ENCODE data around the gene LAPTM5.

LAPTM5 gene

DNA sequence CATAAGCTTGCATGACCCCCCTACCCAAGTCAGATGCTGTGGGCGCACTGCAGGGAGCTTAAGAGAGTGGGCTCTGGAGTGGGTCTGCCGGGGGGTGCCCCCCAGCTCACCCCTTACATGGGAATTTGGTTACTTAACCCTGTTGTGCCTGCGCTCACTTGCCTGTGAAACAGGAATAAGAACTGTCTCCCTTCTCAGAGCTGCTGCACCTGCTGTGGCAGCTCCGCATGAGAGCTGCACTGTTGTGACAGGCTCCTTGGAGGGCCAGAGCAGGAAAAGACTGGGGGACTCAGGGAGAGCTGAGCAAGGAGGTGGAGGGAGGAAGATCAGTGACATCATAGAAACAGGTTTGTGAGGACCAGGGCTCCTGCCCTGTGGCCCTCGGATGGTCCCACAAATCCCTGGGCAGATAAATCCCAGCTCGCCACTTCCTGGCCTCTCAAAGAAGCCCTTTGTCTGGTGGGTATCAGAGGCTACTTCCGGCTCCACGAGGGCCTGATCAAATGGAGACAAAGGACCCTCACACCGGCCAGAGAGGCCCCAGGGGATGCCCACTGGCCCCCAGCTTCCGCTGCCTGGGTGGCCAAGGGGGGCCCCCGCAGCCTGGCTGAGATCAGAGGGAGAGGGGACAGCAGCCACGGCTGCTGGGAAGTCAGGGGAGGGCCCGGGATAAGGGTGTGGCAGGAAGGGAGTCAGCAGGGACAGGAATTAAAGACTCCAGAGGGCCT lies 28.9 kb upstream of the LAPTM5 start:
- no peak for DNase-seq

DNA sequence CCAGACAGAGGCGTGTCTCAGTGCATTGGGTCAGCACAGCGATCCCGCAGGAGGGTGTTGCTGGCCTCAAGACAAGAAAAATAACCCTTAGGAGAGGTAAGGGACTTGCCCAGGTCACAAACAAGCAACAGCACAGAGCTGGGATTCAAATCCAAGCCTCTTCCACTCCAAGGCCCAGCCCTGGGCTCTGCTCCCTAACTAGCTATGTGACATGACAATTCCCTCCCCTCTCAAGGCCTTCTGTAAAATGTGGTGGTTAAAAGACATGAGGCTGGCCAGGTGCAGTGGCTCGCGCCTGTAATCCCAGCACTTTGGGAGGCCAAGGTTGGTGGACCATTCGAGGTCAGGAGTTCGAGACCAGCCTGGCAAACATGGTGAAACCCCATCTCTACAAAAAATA lies 28.1 kb upstream of the LAPTM5 start:
- no peak for DNase-seq

DNA sequence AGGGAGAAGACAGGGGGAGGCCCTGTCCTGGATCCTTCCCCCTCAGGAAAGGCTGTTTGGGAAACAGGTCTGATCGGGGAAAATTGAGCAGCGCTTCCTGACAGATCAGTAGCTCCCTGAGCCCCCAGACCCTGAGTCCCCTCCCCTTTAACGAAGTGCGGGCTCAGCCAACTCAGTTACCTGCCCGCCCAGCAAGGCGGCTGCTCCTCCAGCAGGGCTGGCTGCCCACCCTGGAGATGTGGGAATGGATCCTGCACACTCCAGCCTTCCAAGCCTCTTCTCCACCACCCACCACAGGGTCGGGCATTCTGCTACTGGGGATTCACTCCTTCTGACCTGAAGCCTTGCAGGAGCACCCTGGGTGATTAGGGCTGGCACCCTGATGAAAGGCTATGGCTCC lies 27.6 kb upstream of the LAPTM5 start:
- no peak for DNase-seq

DNA sequence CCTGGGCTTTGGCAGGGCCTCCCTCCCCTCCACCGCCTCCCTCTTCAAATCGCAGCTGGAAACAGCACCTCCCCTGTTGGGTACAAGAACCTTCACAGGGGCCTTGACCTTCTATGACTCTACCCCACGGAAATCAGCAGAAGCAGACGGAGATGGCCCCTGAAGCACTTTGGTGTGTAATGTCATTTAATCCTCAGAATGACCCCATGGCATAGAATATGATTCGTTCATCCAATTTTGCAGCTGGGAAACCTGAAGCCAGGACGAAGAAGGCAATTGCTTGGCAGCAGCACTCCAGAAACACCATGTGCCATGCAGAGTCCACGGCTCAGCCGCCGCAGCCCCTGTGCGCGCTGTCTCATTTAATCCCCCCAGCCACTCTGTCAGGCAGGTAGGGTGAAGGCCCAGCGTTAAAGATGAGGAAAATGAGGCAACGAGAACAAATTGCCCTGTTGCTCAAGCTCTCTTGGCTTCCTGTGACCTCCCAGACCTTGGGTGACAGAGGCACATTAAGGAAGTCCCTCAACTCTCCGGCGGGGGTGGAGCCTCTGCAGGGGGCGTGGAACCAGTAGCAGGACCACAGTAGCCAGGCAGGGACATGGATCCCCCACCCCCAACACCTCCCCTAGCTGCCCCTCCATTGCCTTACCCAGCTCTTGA lies 25.8 kb upstream of the LAPTM5 start:
- no peak for DNase-seq

DNA sequence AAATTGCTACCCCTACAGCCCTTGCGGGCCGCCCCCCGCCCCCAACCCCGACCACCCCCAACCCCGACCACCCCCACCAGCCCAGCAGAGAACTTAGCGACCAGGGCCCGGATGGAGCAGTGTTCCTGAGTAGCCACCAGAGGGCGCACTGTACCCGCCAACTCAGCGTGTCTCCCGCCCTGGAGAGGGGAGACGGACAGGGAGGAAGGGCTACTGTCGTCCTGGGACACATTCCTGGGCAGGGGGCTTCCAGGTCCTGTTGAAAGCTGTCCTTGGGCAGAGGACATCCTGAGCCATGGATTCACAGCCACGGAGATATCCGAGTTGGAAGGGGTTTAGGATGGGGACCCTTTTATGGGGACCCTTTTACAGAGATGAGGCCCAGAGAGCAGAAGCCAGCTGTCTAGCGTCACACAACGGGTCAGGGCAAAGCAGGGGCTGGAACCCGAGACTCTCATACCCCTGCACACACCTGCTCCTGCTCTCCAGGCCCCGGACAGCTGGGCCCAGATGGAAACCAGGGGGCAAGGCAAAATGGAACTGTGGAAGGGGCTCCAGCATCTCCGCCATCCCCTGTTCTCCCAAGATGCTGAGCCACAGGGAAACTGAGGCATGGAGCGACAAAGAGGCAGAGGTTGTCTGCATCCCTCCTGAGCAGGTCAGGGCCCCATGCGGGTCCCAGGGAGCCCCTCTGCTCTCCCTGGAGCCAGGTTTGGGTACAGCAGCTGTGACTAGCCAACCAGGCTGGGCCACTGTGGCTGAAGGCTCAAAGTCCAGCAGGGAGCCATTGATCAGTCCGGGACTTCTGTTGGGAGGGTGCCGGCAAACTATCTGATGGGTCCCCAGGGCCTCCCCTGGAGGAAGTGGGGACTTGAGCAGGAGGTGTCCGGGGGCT lies 25.0 kb upstream of the LAPTM5 start:
- peak; percentile 58 for DNase-seq

DNA sequence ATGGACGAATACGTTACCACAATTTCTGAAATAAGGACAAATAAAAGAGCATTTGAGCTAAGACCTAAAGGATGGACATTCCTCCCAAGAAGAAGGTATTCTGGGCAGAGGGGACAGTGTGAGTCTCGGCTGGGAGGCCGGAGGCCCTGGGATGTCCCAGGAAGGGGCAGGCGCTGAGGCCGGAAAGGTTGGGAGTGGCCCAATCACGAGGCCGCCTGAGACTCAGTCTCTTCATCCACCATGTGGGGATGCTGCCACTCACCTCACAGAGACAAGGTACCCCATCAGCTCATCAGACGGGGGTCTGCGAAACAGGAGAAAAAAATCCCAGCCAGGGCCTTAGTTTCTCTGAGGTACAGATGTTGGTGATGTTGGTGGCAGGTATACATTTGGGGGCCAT lies 24.3 kb upstream of the LAPTM5 start:
- no peak for DNase-seq

DNA sequence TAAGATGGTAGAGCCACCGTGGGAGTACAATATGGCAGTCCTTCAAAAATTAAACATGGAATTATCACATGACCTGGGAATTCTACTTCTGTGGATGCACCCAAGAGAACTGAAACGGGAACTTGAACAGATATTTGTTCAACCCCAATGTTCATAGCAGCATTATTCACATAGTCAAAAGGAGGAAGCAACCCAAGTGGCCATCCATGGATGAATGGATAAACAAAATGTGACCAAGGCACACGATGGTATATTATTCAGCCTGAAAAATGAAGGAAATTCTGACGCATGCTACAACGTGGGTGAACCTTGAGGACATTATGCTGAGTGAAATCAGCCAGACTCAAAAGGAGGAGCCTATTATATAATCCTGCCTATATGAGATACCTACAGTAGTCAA lies 22.8 kb upstream of the LAPTM5 start:
- DNase-seq, result no peak

DNA sequence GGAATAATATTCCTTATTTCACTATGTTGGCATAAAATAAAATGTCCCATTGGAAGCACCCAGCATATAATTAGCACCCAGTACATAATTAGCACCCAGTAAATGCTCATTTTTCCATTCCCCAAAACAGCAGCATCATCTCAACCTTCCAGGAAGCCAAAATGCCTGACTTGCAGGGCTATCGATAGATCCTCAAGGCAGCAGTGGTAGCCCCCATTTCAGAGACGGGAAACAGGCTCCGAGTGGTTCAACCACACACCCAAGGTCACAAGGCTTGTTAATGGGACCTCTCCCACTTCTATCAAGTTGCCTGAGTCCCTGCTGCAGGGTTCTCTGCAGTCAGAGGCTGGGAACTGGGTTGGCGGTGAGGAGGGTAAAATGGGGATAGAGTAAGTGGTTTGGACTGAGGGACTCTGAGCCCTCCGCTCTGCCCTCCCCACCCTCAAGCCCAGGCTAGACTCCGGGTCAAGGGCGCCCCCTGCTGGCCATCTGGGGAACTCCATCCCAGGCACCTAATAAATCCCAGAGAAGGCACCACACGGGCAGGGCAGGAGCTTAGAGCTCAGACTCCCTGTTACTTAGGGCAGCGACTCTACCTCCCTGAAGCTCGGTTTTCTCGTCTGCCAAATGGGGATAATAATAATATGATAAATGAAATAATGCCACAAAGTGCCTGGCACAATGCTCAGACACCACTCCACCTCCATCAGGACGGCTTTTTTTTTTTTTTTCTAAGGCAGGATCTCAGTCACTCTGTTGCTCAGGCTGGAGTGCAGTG lies 21.9 kb upstream of the LAPTM5 start:
- DNase-seq, result peak; percentile 82

DNA sequence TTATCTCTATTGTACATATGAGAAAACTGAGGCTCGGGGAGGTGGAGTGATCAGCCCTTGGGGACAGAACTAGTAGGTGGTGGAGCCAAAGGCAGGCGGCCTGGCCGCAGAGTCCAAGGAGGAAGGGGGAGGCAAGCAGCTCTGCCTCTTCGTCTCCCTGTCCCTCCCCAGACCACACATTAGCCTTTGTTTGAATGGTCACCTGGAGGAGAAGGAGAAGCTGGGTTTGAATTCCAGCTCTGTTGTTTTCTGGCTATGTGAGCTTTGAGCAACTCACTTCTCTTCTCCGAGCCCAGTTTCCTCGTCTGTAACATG lies 21.4 kb upstream of the LAPTM5 start:
- DNase-seq, result no peak

DNA sequence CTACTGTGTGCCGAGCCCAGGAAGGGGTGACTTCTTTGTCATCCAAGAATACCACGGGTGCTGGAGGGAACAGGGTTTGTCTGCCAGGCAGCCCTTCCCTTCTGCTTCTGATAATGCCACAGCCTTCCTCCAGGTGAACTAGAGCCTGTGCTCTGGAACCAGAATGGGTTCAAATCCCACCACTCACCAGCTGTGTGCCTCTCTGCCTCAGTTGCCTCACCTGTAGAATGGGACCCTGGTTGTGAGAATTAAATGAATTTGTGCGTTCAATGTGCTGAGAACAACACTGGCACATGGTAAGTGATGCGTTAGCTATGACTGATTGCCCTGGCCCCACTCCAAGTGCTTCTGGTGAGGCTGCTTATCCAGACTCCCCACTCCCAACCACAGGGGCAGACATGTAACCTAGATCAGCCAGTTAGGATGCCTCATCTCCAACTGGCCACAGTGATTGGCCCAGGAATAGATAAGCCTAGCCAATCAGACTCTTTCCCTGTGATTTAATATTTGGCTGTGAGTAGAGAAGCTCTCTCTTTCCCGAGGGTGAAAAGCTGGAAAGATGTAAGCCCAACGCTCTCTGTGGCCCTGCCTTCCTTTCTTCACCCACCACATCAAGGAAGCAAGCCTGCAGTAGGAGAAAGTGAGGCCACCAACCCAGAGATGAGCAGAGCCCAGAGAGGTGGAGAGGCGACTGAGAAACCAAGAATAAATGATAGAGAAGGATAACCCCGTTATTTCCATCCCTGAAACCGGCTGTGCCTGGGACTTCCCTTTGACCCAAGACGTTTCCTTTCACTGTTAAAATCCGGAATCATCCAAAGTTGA lies 20.8 kb upstream of the LAPTM5 start:
- DNase-seq, result no peak

DNA sequence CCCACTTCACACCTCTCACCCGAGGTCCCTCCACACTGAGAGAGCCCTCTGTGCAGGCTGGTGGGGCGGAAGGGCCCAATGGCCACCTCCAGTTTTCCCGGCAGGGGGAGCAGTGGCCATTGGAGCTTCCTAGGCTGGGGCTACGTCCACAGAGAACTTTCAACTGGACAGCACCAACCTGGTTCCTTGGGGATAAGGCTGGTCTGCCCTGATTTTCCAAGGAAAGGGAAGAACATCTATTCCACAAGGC lies 20.3 kb upstream of the LAPTM5 start:
- no peak for DNase-seq

DNA sequence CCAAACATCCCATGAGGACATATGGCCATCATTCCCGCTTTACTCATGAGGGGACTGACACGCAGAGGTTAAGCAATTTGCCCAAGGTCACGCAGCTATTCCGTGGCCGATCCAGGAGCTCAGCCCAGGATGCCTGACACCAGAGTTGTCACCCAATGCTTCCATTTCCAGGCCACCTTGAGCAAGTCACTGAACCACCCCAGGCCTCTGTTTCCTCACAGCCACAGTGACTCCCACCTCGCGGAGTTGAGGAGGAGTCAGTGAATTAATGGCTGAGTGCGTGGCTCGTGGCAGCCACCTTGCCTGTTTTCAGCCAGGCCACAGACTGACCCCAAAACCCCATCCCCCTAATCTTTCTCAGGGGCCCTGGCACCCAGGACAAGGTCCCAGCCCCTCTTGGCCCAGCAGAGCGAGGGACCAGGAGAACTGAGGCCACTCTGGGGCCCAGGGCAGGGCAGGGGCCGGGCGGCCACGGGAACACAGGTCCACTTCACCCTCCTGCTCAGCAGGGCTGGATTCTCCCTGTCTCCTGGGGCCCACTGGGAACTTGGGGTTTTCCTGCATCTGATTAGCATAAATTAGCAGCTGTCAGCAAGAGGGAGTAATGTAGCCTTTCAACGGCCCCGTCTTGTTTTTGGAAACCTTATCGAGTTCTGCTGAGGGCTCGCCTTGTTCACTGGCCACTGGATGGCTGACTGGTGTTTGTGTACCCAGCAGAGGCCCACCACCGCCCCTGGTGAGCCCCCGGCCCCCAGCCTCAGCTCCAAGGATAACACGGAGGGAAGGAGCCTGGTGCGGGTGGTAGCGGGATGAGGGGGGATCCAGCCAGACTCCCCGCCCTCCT lies 19.7 kb upstream of the LAPTM5 start:
- no peak for DNase-seq

DNA sequence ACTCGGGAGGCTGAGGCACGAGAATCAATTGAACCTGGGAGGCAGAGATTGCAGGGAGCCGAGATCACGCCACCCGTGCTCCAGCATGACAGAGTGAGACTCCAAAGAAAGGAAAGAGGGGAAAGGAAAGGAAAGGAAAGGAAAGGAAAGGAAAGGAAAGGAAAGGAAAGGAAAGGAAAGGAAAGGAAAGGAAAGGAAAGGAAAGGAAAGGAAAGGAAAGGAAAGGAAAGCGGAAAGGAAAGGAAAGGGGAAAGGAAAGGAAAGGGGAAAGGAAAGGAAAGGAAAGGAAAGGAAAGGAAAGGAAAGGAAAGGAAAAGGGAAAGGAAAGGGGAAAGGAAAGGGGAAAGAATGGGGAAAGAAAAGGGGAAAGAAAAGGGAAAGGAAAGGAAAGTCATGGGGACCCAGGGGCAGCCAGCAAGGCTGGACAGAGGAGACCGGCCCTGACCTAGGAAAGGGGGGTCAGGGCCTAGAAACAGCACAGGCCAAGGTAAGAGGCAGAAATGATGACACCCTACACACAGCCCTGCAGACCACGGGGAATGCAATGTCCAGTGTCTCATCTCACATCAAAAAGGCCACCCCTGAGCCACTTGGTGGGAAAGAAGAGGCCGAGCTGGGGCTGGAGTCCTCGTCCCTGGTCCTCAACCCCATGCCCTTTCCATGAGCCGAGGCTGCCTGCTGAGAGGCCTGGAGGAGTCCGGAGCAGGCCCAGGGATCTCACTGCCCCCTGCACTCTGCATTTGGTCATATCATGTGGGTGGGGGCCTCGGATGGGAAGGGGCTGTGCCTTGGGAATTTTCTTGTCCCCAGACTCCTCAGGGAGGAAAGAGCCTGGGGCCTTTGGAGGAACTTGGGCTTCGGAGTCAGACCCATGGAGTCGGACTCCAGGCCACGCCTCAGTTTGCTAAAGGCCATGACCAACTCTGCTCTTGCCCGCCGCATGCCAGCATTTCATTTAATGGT lies 18.8 kb upstream of the LAPTM5 start:
- no peak for DNase-seq

DNA sequence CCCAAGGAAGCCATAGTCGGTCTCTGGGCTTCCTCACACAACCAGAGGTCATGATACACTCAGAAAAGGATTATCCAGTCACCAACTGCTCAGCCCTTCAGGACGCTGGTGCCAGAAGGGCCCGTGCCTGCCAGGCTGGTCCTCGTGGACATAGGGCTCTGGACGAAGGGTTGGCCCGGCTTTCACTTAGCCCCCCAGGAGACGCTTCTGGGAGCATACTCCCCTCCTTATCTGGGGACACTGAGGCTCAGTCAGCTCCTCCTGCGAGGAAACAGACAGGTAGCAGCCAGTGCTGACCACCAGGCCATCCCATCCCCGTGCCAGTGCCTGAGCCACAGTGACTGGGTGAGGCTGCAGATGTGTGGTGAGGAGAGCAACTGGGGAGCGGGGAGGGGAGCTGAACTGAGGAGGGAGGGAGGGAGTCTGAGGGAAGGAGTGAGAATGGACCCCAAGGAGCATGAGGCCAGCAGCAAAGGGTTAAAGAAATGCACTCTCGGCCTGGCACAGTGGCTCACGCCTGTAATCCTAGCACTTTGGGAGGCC lies 17.9 kb upstream of the LAPTM5 start:
- DNase-seq, result no peak

DNA sequence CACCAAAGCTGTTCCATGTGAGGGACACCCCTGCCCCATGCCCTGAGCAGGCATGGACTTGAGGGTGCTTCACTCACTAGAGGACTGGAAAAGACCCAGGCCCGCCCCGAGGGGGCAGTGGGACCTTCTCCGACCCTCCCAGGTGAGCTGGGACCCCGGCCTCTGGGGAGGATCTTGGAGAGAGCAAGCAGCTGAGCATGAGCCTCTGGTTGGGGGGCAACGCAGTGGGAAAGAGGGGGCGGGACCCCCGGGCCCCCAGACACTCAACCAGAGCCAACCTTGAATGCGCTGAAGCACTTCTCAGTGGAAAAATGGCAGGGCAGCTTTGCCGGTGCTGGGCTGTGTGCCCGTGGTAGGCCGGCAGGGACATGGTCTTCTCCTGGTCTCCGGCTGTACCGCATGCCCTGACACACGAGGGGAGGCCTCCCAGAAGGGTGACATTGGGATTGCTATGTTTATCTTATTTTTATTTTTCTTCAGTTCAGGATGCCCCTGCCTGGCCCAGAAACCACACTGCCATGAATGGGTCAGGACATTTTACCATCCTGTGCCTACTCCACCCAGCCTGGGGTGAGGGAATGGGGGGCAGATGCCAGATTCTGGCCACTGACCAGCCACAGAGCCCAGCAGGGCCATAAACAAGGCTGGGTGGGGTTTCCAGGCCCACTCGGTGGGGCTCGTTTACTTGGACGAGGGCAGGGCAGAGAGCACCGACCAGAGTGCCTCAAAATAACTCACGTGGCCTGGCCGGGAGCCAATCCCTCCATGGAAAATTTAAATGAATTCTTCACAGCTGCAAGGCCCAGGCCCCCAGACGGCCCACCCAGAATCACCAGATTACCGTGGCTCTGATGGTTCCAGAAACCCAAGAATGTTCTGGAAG lies 17.2 kb upstream of the LAPTM5 start:
- DNase-seq, result no peak

DNA sequence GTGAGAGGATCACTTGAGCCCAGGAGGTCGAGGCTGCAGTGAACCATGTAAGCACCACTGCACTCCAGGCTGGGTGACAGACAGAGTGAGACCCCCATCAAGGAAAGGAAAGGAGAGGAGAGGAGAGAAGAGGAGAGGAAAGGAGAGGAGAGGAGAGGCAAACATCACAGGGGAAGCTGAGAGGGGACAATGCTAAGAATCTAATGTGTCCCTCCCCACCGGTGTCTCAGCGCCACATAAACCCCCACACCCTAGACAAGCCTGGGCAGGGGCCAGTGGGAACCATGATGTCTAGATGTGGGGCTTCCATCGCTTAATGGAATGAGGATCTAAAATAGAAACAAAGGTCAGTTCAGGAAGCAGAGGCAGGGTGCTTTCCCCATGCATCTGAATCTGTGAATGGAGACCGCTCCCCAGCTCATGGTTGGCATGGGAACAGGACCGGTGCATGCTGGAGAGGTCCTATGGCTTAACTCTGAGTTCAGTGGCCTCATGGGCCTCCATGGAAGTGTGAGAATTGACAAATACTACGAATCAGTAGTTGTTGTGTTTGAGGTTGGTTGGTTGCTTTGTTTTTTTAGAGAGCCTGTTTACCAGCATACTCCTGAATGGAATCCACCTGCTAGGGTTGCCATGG lies 16.3 kb upstream of the LAPTM5 start:
- DNase-seq, result no peak

DNA sequence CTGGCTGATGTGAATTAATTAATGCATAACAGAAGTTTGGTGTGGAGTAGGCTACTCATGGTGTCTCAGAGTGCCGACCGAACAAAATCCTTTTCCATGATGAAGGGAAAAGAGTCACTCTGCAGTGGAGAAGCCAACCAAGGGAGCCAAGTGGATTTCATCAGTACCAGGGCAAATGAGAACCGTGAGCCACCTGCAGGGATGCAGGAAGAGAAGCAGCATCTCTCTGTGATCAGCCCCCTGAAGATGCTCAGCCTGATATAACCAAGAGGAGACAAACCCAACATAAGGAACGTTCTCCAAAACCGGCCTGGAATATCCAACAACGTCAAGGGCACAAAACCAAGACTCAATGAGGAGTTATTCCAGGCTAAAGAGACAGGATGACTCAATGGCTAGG lies 13.4 kb upstream of the LAPTM5 start:
- no peak for DNase-seq

DNA sequence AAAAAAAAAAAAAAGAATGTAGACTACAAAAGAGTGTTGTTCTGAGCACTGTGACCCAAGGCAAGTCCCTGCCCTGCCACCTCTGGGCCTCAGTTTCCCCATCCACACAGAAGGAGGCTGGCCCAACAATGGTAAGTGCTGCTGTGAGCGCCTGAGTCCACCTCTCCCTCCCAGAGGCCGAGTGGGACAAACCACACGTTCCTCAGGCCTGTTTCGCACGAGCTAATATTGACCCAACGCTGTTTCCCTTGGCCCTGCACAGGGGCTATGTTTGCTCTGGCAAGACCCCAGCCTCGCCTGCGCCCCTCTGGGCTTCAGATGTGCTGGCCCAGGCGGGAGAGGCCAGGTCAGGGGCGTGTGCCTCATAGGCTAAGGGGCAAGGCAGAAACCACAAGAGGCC lies 12.6 kb upstream of the LAPTM5 start:
- no peak for DNase-seq

All from central memory CD4-positive, alpha-beta T cell (primary cell).